MM.1S (cell line): ENCODE results near the gene FGFR2.

Experiments used
- CTCF ChIP-seq: fragments of 300-600 bp; sonication (generic); IDR thresholded peaks from 2 replicates; pipeline ENCODE4 v1.5.1; 2016; ENCODE audit warnings: antibody characterized with exemption, low read length, mixed read lengths
- EZH2 ChIP-seq: fragments of 300-600 bp; sonication (generic); optimal IDR thresholded peaks from 2 replicates; pipeline ENCODE3; 2017; ENCODE audit warnings: low read depth, mild to moderate bottlenecking, antibody characterized with exemption, low read length, mixed read lengths
- EZH2phosphoT487 ChIP-seq: fragments of 300-600 bp; sonication (generic); IDR thresholded peaks from 2 replicates; pipeline ENCODE4 v1.6.1; 2018; ENCODE audit warnings: antibody characterized with exemption, low read length

DNA sequence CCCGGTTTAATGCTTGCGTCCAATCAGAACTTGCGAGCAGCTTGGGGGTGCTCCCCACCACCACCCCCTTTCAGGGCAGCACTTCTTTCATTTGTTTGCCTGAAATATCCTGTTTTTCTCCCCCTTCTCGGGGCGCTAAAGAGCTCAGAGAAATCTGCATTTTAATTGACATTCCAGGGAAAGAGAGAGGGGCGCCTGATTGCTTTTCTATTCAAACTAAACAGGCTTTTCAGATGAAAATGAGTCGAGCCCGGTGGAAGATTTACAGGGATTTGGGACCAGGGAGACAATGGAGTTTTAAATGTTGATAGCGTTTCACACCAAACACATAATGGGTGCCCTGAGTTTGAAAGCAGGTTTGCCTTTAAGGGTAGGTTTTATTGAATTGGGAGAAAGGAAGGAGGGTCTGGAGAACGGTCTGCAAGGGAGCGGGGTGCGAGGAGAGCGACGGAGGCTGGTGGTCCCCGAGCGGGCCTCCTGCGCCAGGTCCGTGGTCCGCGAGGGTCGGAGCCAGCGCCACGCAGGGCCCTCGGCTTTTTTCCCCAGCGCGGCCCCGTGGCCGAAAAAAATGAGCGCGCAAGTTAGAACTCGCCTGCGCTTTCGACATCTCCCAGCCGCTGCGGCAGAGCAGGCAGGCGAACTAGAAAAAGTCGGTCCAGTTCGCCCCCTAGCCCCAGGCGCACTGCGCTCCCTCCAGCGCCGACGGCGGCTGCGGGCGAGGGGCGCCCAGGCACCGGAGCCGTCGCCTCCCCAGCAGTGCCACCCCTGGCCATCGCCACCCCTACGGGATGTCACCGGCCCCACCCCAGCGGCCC lies 1.3 kb downstream of the FGFR2 start:
- no peak for TF ChIP-seq CTCF
- TF ChIP-seq EZH2, result no peak
- TF ChIP-seq EZH2phosphoT487, result no peak
